Calu3 (cell line): ENCODE results near the gene PUM1. TPM values are rescaled to one million over a fixed set of nuclear protein-coding genes. Genes with fewer than 3 reads are reported as not detected.

ENCODE experiments used
- BruUV-seq: library from RNA; stranded (reverse); fragments of 400-500 nt; replicated peaks from 2 replicates; lab custom pipeline; 2021; lab: Mats Ljungman, UMichigan
- CTCF ChIA-PET: fragments of 300-600 bp; sonication (Branson Sonifier 250); formaldehyde crosslinking; loops from one replicate; lab custom pipeline; 2022; ENCODE audit warnings: antibody characterized with exemption; lab: Charles Lee
- DNase-seq: peaks from one replicate; pipeline ENCODE4 v3.0.0; 2022
- H3K27ac Mint-ChIP-seq: one replicate; pipeline ENCODE4 v1.8.0; 2022; ENCODE audit warnings: mixed read lengths; ENCODE audit not compliant: unreplicated experiment
- H3K27me3 Mint-ChIP-seq: one replicate; pipeline ENCODE4 v1.8.0; 2022; ENCODE audit warnings: mixed read lengths; ENCODE audit not compliant: unreplicated experiment
- H3K36me3 Mint-ChIP-seq: one replicate; pipeline ENCODE4 v1.8.0; 2022; ENCODE audit warnings: mild to moderate bottlenecking, moderate library complexity, mixed read lengths; ENCODE audit not compliant: insufficient read depth, unreplicated experiment
- H3K4me1 Mint-ChIP-seq: one replicate; pipeline ENCODE4 v1.8.0; 2022; ENCODE audit warnings: mild to moderate bottlenecking, low read depth, mixed read lengths; ENCODE audit not compliant: unreplicated experiment
- H3K4me3 Mint-ChIP-seq: one replicate; pipeline ENCODE4 v1.8.0; 2022; ENCODE audit warnings: mild to moderate bottlenecking, low read depth, moderate library complexity, mixed read lengths; ENCODE audit not compliant: unreplicated experiment
- H3K9me3 Mint-ChIP-seq: one replicate; pipeline ENCODE4 v1.8.0; 2022; ENCODE audit warnings: low read depth, mixed read lengths; ENCODE audit not compliant: unreplicated experiment
- intact Hi-C: fragments of 100-400 bp; cut with micrococcal nuclease; formaldehyde crosslinking; loops from one replicate; pipeline ENCODE4 v1.10.0; 2022; ENCODE audit not compliant: unreplicated experiment
- total RNA-seq: library from RNA; stranded (reverse); gene quantifications from 2 replicates; pipeline ENCODE4 v1.2.3, GENCODE V29; 2022
- TF ChIP-seq, protein P1 (sequence below): fragments of 200-600 bp; IDR thresholded peaks from one replicate; pipeline ENCODE4 v1.8.0; 2022; ENCODE audit warnings: antibody characterized with exemption; ENCODE audit not compliant: unreplicated experiment

The PUM1 gene
- total RNA-seq, 1 experiment from 2014 or later: 163 TPM

DNA sequence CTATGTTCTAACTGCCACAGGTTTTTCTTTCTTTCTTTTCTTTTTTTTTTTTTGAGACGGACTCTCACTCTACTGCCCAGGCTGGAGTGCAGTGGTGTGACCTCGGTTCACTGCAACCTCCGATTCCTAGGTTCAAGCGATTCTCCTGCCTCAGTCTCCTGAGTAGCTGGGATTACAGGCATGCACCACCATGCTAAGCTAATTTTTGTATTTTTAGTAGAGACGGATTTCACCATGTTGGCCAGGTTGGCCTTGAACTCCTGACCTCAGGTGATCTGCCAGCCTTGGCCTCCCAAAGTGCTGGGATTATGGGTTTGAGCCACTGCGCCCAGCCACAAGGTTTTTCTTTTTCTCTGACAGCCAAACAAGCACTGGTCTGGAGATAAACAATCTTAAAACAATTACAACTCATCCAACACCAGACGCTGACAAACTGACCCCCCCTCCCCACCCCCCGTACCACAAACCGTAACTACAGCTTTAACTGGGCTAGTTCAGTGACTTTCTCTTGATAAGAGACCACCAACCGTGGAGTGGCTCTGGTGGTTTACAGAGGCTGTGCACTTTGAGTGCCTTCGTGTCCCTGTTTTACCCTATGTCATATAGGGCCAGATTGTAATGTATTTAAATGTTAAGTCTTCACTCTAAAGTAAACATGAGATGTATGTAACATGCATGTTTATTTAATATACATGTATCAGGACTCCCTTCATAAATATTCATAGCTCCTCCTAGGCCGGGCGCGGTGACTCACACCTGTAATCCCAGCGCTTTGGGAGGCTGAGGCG, 19.5 kb upstream of the PUM1 start:
- BruUV-seq: no TSS peak
- TF ChIP-seq, protein P1, sequence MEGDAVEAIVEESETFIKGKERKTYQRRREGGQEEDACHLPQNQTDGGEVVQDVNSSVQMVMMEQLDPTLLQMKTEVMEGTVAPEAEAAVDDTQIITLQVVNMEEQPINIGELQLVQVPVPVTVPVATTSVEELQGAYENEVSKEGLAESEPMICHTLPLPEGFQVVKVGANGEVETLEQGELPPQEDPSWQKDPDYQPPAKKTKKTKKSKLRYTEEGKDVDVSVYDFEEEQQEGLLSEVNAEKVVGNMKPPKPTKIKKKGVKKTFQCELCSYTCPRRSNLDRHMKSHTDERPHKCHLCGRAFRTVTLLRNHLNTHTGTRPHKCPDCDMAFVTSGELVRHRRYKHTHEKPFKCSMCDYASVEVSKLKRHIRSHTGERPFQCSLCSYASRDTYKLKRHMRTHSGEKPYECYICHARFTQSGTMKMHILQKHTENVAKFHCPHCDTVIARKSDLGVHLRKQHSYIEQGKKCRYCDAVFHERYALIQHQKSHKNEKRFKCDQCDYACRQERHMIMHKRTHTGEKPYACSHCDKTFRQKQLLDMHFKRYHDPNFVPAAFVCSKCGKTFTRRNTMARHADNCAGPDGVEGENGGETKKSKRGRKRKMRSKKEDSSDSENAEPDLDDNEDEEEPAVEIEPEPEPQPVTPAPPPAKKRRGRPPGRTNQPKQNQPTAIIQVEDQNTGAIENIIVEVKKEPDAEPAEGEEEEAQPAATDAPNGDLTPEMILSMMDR: no peak
- no peaks in the 10 kb centered on the region for H3K9me3 Mint-ChIP-seq
- intact Hi-C loops: no loop called here
- H3K4me3 Mint-ChIP-seq: no peak overlapping the region
- CTCF ChIA-PET: no interaction called here
- no peak overlapping the region for H3K27ac Mint-ChIP-seq
- no peak for DNase-seq
- H3K36me3 Mint-ChIP-seq: no peaks in the 10 kb centered on the region
- H3K27me3 Mint-ChIP-seq: no peaks in the 10 kb centered on the region
- no peaks in the 10 kb centered on the region for H3K4me1 Mint-ChIP-seq

GRCh38 chr1:31082385-31082784, 16.9 kb upstream of the PUM1 start:
- Mint-ChIP-seq H3K27ac (no peak overlapping the region), H3K36me3 (no peaks in the 10 kb centered on the region), H3K4me1 (no peaks in the 10 kb centered on the region), H3K9me3 (no peaks in the 10 kb centered on the region), H3K4me3 (no peak overlapping the region), H3K27me3 (no peaks in the 10 kb centered on the region)
- DNase-seq: no peak
- TF ChIP-seq, protein P1: no peak
- CTCF ChIA-PET: no interaction called here
- intact Hi-C loops: no loop called here
- no TSS peak for BruUV-seq

DNA sequence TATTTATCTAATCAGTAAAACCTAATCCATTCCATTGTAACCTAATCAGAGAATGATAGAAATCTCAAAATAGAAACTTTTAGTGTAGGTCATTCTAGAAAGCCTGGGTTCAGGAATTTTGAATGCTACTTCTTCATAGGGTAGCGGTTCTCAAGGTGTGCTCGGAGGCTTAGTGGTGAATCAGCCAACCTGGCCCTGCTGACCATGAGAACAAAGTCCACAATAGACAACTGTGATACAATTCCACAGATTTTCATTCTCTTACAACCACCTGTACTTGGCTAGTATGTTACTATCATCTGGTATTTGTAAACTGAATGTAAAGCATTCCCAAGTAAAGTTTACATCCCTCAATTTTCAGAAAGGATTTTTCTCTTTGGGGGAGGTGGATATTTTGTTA, 7.5 kb upstream of the PUM1 start:
- intact Hi-C loops: no loop called here
- BruUV-seq: no TSS peak
- H3K27me3 Mint-ChIP-seq: no peaks in the 10 kb centered on the region
- CTCF ChIA-PET: interaction anchor here (0.6 kb wide), 1 partner anchor 25 kb away, joined by 3 read pairs; no protein-coding TSS in a partner anchor
- H3K4me3 Mint-ChIP-seq: no peak overlapping the region
- H3K36me3 Mint-ChIP-seq: no peaks in the 10 kb centered on the region
- TF ChIP-seq, protein P1: no peak
- H3K27ac Mint-ChIP-seq: no peak overlapping the region
- no peak for DNase-seq
- peaks cover 8% of the 10 kb centered on the region for H3K4me1 Mint-ChIP-seq
- H3K9me3 Mint-ChIP-seq: no peaks in the 10 kb centered on the region

GRCh38 chr1:31072304-31072746, 6.8 kb upstream of the PUM1 start:
- no peak overlapping the region for H3K4me3 Mint-ChIP-seq
- no peak for DNase-seq
- BruUV-seq: no TSS peak
- H3K9me3 Mint-ChIP-seq: no peaks in the 10 kb centered on the region
- peaks cover 8% of the 10 kb centered on the region for H3K4me1 Mint-ChIP-seq
- no peaks in the 10 kb centered on the region for H3K27me3 Mint-ChIP-seq
- H3K36me3 Mint-ChIP-seq: no peaks in the 10 kb centered on the region
- CTCF ChIA-PET: interaction anchor here (0.6 kb wide), 1 partner anchor 25 kb away, joined by 3 read pairs; no protein-coding TSS in a partner anchor
- TF ChIP-seq, protein P1: no peak
- intact Hi-C loops: no loop called here
- H3K27ac Mint-ChIP-seq: no peak overlapping the region
